Measurements from ENCODE around the gene CRK.

CRK gene

DNA sequence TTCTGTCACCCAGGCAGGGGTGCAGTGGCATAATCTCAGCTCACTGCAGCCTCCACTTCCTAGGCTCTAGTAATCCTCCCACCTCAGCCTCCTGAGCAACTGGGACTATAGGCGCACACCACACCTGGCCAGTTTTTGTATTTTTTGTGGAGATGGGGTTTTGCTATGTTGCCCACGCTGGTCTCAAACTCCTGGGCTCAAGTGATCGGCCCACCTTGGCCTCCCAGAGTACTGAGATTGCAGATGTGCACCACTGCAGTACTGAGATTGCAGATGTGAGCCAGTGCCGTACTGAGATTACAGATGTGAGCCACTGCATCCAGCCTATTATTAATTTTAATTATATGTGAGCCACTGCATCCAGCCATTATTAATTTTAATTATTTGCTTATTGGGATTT lies 13.8 kb downstream of the CRK start:
- TF ChIP-seq, protein P1, sequence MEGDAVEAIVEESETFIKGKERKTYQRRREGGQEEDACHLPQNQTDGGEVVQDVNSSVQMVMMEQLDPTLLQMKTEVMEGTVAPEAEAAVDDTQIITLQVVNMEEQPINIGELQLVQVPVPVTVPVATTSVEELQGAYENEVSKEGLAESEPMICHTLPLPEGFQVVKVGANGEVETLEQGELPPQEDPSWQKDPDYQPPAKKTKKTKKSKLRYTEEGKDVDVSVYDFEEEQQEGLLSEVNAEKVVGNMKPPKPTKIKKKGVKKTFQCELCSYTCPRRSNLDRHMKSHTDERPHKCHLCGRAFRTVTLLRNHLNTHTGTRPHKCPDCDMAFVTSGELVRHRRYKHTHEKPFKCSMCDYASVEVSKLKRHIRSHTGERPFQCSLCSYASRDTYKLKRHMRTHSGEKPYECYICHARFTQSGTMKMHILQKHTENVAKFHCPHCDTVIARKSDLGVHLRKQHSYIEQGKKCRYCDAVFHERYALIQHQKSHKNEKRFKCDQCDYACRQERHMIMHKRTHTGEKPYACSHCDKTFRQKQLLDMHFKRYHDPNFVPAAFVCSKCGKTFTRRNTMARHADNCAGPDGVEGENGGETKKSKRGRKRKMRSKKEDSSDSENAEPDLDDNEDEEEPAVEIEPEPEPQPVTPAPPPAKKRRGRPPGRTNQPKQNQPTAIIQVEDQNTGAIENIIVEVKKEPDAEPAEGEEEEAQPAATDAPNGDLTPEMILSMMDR (IDR thresholded peaks at IDR 0.05; ENCODE audit: control insufficient read depth, insufficient read depth, low read depth, low read length, missing control alignments), result no peak
- no peak overlapping the region for H3K4me3 ChIP-seq (ENCODE audit: control insufficient read depth, low read depth, low read length)
- no peak for DNase-seq (ENCODE audit: low read depth)

DNA sequence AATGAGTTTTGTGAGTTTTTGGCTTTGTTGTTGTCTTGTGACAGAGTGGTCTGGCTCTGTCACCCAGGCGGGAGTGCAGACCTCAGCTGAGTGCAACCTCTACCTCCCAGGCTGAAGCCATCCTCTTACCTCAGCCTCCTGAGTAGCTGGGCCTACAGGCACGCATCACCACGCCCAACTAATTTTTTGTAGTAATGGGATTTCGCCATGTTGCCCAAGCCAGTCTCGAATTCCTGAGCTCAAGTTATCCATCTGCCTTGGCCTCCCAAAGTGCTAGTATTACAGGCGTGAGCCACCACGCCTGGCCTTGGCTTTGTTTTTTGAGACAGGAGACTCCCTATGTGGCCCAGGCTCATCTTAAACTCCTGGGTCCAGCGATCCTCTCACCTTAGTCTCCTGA lies 15.1 kb downstream of the CRK start:
- no peak overlapping the region for H3K4me3 ChIP-seq (ENCODE audit: control insufficient read depth, low read depth, low read length)
- TF ChIP-seq, protein P1 (IDR thresholded peaks at IDR 0.05; ENCODE audit: control insufficient read depth, insufficient read depth, low read depth, low read length, missing control alignments), result no peak
- DNase-seq (ENCODE audit: low read depth), result no peak

DNA sequence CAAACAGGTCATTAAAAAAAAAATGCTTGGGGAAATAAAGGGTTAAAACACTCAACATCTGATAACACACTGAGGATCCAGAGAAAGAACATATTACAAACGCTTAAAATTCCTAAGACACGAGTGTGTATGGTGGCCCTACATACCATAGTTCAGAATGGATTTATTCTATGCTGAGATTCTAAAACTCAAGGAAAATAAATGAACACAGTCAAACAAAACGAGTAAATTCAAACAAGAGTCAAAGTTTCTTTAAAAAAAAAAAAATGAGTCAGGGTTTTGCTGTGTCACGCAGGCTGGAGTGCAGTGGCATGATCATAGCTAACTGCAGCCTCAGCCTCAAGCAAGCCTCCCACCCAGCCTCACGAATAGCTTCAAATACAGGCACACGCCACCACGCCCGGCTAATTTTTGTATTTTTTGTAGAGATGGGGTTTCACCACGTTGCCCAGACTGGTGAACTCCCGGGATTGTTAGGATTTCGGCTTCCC lies 17.4 kb downstream of the CRK start:
- no peak overlapping the region for H3K4me3 ChIP-seq (ENCODE audit: control insufficient read depth, low read depth, low read length)
- TF ChIP-seq, protein P1 (IDR thresholded peaks at IDR 0.05; ENCODE audit: control insufficient read depth, insufficient read depth, low read depth, low read length, missing control alignments), result no peak
- no peak for DNase-seq (ENCODE audit: low read depth)

DNA sequence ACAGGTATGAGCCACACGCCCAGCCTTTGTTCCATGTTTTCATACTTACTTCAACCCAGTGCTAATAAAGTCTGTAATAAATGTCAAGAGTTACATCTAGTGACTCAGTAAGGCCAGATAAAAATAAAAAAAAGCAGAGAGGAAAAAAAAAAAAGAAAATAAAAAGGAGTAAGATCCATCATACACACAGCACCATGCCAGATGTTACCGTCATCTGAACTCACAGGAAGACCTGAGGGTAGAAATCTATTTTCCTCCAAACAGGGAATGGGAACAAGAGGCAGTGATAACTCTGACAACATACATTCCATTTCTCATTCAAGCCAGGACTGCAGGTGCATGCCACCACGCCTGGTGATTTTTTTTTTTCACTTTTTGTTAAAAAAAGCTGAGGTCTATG lies 20.7 kb downstream of the CRK start:
- H3K4me3 ChIP-seq (ENCODE audit: control insufficient read depth, low read depth, low read length), result no peak overlapping the region
- DNase-seq (ENCODE audit: low read depth), result no peak
- TF ChIP-seq, protein P1 (IDR thresholded peaks at IDR 0.05; ENCODE audit: control insufficient read depth, insufficient read depth, low read depth, low read length, missing control alignments), result no peak

DNA sequence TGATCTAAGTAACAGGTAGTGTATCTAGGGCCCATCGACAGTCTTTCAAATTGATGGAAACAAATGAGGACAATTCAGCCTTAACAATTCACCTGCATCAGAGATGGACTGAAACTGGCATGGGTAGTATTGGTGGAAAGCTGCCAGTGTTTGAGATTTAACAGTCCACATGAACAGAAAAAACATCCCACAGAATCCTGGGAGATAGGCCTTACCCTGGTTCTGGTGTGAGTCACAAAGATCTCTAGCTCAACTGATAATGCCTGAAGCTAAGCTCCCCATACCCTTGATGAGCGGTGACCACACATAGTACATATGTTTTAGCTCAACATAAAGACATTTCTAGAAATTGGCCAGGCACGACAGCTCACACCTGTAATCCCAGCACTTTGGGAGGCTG lies 21.9 kb downstream of the CRK start:
- DNase-seq (ENCODE audit: low read depth), result no peak
- no peak overlapping the region for H3K4me3 ChIP-seq (ENCODE audit: control insufficient read depth, low read depth, low read length)
- TF ChIP-seq, protein P1 (IDR thresholded peaks at IDR 0.05; ENCODE audit: control insufficient read depth, insufficient read depth, low read depth, low read length, missing control alignments), result no peak

DNA sequence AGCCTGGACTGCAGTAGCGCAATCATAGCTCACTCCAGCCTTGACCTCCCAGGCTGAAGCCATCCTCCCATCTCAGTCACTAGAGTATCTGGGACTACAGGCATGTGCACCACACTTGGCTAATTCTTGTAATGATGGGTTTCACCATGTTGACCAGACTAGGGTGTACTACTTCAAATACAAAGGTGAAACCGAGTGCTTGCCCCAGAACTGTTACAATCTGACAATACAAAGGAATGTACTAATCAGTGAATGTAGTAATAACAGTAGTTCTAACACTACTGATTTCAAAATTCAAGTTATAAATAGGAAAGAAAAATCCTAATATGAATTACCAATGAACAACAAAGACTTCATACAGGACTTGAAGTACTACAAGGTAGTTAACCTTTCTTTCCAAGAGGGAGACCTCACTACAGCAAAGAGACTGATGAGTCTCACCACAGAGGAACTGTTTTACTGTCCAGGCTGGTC lies 24.4 kb downstream of the CRK start:
- no peak for DNase-seq (ENCODE audit: low read depth)
- TF ChIP-seq, protein P1 (IDR thresholded peaks at IDR 0.05; ENCODE audit: control insufficient read depth, insufficient read depth, low read depth, low read length, missing control alignments), result no peak
- H3K4me3 ChIP-seq (ENCODE audit: control insufficient read depth, low read depth, low read length), result no peak overlapping the region
